Smooth muscle cell (in vitro differentiated cells): ENCODE results near the gene PDZRN3. TPM values are rescaled to one million over a fixed set of nuclear protein-coding genes. Genes with fewer than 3 reads are reported as not detected.

Source experiments
- DNase-seq: peaks from one replicate; lab custom pipeline; 2025; ENCODE audit not compliant: unreplicated experiment; lab: John Stamatoyannopoulos, UW
- H2AFZ ChIP-seq: fragments of 200-600 bp; sonication (generic); 2 replicates; pipeline ENCODE4 v1.6.0; 2016; ENCODE audit warnings: antibody characterized with exemption, low read depth, mild to moderate bottlenecking
- H3F3A ChIP-seq: fragments of 200-600 bp; sonication (generic); 2 replicates; pipeline ENCODE4 v1.6.0; 2017; ENCODE audit warnings: antibody characterized with exemption, low read depth
- H3K27ac ChIP-seq: fragments of 200-600 bp; sonication (generic); 2 replicates; pipeline ENCODE4 v1.5.1; 2016; ENCODE audit warnings: low read depth, mild to moderate bottlenecking
- H3K27me3 ChIP-seq: fragments of 200-600 bp; sonication (generic); 2 replicates; pipeline ENCODE4 v1.6.1; 2016; ENCODE audit warnings: low read depth, mild to moderate bottlenecking
- H3K36me3 ChIP-seq: fragments of 200-600 bp; sonication (generic); 2 replicates; pipeline ENCODE4 v1.5.1; 2016; ENCODE audit warnings: low read depth
- H3K4me1 ChIP-seq: fragments of 200-600 bp; sonication (generic); 2 replicates; pipeline ENCODE4 v1.5.1; 2016; ENCODE audit warnings: low read depth
- H3K4me2 ChIP-seq: fragments of 200-600 bp; sonication (generic); 2 replicates; pipeline ENCODE4 v1.6.0; 2016; ENCODE audit warnings: mild to moderate bottlenecking
- H3K4me3 ChIP-seq: fragments of 200-600 bp; sonication (generic); 2 replicates; pipeline ENCODE4 v1.5.1; 2016; ENCODE audit warnings: mild to moderate bottlenecking
- H3K79me2 ChIP-seq: fragments of 200-600 bp; sonication (generic); 2 replicates; pipeline ENCODE4 v1.6.0; 2016; ENCODE audit warnings: low read depth, mild to moderate bottlenecking
- H3K9ac ChIP-seq: fragments of 200-600 bp; sonication (generic); 2 replicates; pipeline ENCODE4 v1.6.0; 2016; ENCODE audit warnings: low read depth
- H3K9me3 ChIP-seq: fragments of 200-600 bp; sonication (generic); replicated peaks from 2 replicates; pipeline ENCODE4 v1.5.1; 2016; ENCODE audit warnings: low read depth
- H4K20me1 ChIP-seq: fragments of 200-600 bp; sonication (generic); 2 replicates; pipeline ENCODE4 v1.6.0; 2016; ENCODE audit warnings: low read depth
- WGBS: methylation state at CpG from one replicate; pipeline ENCODE4 v1.1.7; 2016; ENCODE audit warnings: low lambda C conversion rate; 5-methylcytosine and 5-hydroxymethylcytosine counted together
- polyA plus RNA-seq: library from polyadenylated mRNA; unstranded; fragments of >200 nt; fragmentation: Nextera tagmentation; extraction: Ambion mirVana; gene quantifications from 2 replicates; pipeline ENCODE4 v1.2.1, GENCODE V29; 2016
- total RNA-seq: library from RNA; depleted of rRNA; stranded (reverse); fragments of >200 nt; gene quantifications from 2 replicates; pipeline ENCODE4 v1.2.3, GENCODE V29; 2014
- TF ChIP-seq, protein P1 (sequence below): fragments of 200-600 bp; sonication (generic); IDR thresholded peaks from 2 replicates; pipeline ENCODE4 v1.5.1; 2017; ENCODE audit warnings: borderline replicate concordance, mild to moderate bottlenecking, antibody characterized with exemption; ENCODE audit not compliant: insufficient read depth, poor library complexity, severe bottlenecking

Gene PDZRN3
- total and polyA plus RNA-seq, 2 experiments from 2014 or later: 99.5 to 128 TPM

DNA sequence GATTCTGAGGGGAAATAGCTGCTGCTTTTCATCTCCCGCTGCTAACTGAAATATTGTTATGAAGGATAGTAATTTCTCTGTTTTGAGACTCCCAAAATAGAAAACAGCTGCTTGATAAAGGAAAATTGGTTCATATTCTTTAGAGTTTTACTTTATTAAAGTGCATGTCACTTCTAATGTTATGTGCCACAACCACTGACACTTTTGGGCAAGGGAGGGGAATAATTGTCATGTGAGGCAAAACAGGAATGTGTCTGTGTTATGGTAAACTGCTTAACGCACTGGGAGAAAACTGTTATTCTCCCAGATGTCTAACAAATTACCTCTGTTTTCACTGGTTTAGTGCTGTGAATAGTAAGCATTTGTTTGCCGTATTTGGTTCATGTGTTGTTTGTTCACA, 201.6 kb downstream of the PDZRN3 start:
- no peaks in the 10 kb centered on the region for H3K9me3 ChIP-seq
- no peak overlapping the region for H2AFZ ChIP-seq
- H3K4me3 ChIP-seq: no peak overlapping the region
- TF ChIP-seq, protein P1, sequence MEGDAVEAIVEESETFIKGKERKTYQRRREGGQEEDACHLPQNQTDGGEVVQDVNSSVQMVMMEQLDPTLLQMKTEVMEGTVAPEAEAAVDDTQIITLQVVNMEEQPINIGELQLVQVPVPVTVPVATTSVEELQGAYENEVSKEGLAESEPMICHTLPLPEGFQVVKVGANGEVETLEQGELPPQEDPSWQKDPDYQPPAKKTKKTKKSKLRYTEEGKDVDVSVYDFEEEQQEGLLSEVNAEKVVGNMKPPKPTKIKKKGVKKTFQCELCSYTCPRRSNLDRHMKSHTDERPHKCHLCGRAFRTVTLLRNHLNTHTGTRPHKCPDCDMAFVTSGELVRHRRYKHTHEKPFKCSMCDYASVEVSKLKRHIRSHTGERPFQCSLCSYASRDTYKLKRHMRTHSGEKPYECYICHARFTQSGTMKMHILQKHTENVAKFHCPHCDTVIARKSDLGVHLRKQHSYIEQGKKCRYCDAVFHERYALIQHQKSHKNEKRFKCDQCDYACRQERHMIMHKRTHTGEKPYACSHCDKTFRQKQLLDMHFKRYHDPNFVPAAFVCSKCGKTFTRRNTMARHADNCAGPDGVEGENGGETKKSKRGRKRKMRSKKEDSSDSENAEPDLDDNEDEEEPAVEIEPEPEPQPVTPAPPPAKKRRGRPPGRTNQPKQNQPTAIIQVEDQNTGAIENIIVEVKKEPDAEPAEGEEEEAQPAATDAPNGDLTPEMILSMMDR: no peak
- peaks cover 10% of the 10 kb centered on the region for H3F3A ChIP-seq
- no peaks in the 10 kb centered on the region for H3K27me3 ChIP-seq
- no peak overlapping the region for H3K4me2 ChIP-seq
- H3K79me2 ChIP-seq: peaks cover 98% of the 10 kb centered on the region
- no peak overlapping the region for H3K27ac ChIP-seq
- peaks cover 5% of the 10 kb centered on the region for H3K4me1 ChIP-seq
- no peaks in the 10 kb centered on the region for H3K36me3 ChIP-seq
- H3K9ac ChIP-seq: no peak overlapping the region
- WGBS: 79% methylated on average over 3 of the region's 3 CpGs
- peaks cover 100% of the 10 kb centered on the region for H4K20me1 ChIP-seq
- DNase-seq: no peak

DNA sequence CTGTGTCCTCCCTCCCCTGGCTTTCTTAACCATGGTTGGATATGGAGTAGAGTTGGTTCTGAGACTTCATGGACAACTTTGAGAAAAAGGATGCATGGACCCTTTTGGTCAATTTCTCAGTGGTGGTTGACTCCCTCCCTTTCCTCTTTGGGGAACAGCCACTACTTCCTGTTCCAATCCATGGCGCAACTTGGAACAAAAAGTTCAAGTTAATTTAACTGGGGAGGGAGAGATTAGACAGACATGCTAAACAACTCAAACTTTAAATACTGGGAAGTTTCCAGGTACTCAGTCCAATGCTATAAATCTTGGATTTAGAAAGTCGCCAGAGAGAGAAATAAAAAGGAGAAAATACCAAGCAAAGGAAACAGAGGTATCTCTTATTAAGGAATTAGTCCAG, 202.2 kb downstream of the PDZRN3 start:
- no peak overlapping the region for H3K27ac ChIP-seq
- no peaks in the 10 kb centered on the region for H3K36me3 ChIP-seq
- no peak overlapping the region for H3K4me2 ChIP-seq
- no peaks in the 10 kb centered on the region for H3K27me3 ChIP-seq
- peaks cover 98% of the 10 kb centered on the region for H3K79me2 ChIP-seq
- WGBS: 97% methylated on average over 2 of the region's 2 CpGs
- no peak for DNase-seq
- H3K4me3 ChIP-seq: no peak overlapping the region
- no peak overlapping the region for H2AFZ ChIP-seq
- peaks cover 10% of the 10 kb centered on the region for H3F3A ChIP-seq
- no peak overlapping the region for H3K9ac ChIP-seq
- TF ChIP-seq, protein P1: no peak
- peaks cover 5% of the 10 kb centered on the region for H3K4me1 ChIP-seq
- H4K20me1 ChIP-seq: peaks cover 100% of the 10 kb centered on the region
- H3K9me3 ChIP-seq: no peaks in the 10 kb centered on the region

DNA sequence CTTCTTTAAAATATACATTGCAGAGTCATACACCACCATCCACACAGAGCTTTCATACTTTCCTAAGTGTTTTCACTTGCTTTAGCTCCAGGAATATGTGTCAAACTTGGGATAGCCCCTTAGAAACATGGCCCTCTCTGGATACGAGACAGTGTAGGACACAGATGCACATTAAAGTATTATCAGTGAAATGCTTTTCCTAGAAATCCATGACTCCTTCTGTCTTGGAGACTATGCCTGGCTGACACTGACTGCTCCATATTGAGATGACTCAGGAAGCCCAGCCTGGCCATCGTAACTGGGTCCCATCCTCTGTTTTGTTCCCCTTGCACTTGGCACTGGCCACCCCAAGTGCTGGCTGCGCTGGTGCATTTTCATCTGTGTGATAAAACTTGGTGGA, 204.8 kb downstream of the PDZRN3 start:
- Histone ChIP-seq H3K27ac (peak overlapping the region; percentile 50), H3K9ac (no peak overlapping the region), H3K4me1 (peaks cover 5% of the 10 kb centered on the region), H4K20me1 (peaks cover 100% of the 10 kb centered on the region), H3K4me2 (no peak overlapping the region), H2AFZ (no peak overlapping the region), H3K79me2 (peaks cover 94% of the 10 kb centered on the region), H3K36me3 (no peaks in the 10 kb centered on the region), H3K27me3 (no peaks in the 10 kb centered on the region), H3K4me3 (no peak overlapping the region), H3F3A (peaks cover 10% of the 10 kb centered on the region), H3K9me3 (no peaks in the 10 kb centered on the region)
- TF ChIP-seq, protein P1: no peak
- 80% methylated on average over 3 of the region's 3 CpGs for WGBS
- DNase-seq: no peak

DNA sequence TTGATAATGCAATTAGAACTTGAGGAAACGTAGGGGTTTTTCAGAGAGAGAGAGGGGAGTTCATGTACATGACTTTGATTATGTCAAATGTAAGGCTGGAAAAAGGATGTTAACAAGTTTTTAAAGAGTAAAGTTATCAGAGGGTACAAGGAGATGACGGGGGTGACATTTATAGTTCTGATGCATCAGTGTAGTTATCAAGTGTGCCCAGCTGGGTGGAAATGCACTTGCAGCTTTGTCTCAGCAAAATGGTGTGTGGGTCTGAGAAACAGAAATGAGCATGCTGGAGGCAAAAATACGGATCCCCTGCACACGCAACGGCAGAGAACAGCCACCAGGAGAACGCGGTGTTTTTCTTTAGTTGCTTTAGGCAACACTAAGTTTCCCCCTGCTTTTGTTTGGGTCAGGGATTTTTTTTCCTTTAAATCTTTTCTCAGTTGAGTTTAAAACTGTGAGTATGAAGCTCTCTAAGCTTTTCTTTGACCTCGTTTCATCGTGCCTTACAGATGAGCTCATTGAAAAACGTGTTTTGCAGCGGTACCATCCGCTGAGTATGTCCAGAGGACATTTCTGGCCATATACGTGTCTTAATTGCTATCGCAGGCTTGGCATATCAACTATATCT, 205.4 kb downstream of the PDZRN3 start:
- H3K27me3 ChIP-seq: no peaks in the 10 kb centered on the region
- no peak overlapping the region for H2AFZ ChIP-seq
- no peaks in the 10 kb centered on the region for H3K36me3 ChIP-seq
- H3K9ac ChIP-seq: peak overlapping the region; percentile 26
- peaks cover 5% of the 10 kb centered on the region for H3K4me1 ChIP-seq
- DNase-seq: no peak
- H3K27ac ChIP-seq: peak overlapping the region; percentile 50
- TF ChIP-seq, protein P1: no peak
- H4K20me1 ChIP-seq: peaks cover 100% of the 10 kb centered on the region
- H3K4me3 ChIP-seq: no peak overlapping the region
- H3K79me2 ChIP-seq: peaks cover 92% of the 10 kb centered on the region
- peaks cover 10% of the 10 kb centered on the region for H3F3A ChIP-seq
- no peaks in the 10 kb centered on the region for H3K9me3 ChIP-seq
- H3K4me2 ChIP-seq: no peak overlapping the region
- 74% methylated on average over 14 of the region's 14 CpGs for WGBS
